Measurements from ENCODE around the gene TMX3. TPM values are rescaled to one million over a fixed set of nuclear protein-coding genes. Genes with fewer than 3 reads are reported as not detected.

TMX3 gene
- total and polyA plus RNA-seq, 2 donors (not counting 1 experiment from before 2014, with no cell fraction given) = 19.0 to 73.5 TPM

- Histone ChIP-seq H3K27ac (ENCODE audit: low read length in 2 of 2) (no peak overlapping the region), H3K9me3 (ENCODE audit: control extremely low read depth in 1 of 3, control insufficient read depth in 2 of 3, insufficient read depth in 1 of 3, low read length in 2 of 3) (no peaks in the 10 kb centered on the region), H3K9ac (ENCODE audit: low read length) (no peak overlapping the region), H4K20me1 (ENCODE audit: control insufficient read depth, insufficient read depth, low read length, poor library complexity, severe bottlenecking) (no peaks in the 10 kb centered on the region), H2AFZ (ENCODE audit: insufficient read depth, low read depth, low read length, poor library complexity, severe bottlenecking) (no peak overlapping the region), H3K4me3 (ENCODE audit: control extremely low read depth in 1 of 5, extremely low read depth in 1 of 5, insufficient read depth in 1 of 5, low read depth in 2 of 5, low read length in 4 of 5) (no peak overlapping the region), H3K4me2 (replicated peaks; ENCODE audit: low read depth, low read length, poor library complexity, severe bottlenecking) (no peak overlapping the region), H3K4me1 (ENCODE audit: control insufficient read depth in 2 of 2, insufficient read depth in 2 of 2, low read length in 2 of 2) (no peaks in the 10 kb centered on the region), H3K27me3 (replicated peaks in 1 of 4; ENCODE audit: control extremely low read depth in 1 of 4, control insufficient read depth in 3 of 4, insufficient read depth in 4 of 4, low read length in 3 of 4) (no peaks in the 10 kb centered on the region), H3K36me3 (replicated peaks in 1 of 2; ENCODE audit: control extremely low read depth in 1 of 2, control insufficient read depth in 1 of 2, extremely low read depth in 1 of 2, insufficient read depth in 2 of 2, low read length in 1 of 2) (no peaks in the 10 kb centered on the region), H3K79me2 (ENCODE audit: control insufficient read depth, insufficient read depth, low read length) (no peaks in the 10 kb centered on the region)
- ATAC-seq (ENCODE audit: low read depth) (no peak), DNase-seq (no peak)
- no peak overlapping the region for H3K27ac Mint-ChIP-seq
- H3K4me3 Mint-ChIP-seq = no peak overlapping the region
- no peak for TF ChIP-seq EZH2 (IDR thresholded peaks at IDR 0.05; ENCODE audit: borderline replicate concordance, insufficient read depth, low read depth, low read length, poor library complexity, severe bottlenecking)
- TF ChIP-seq CTCF (IDR thresholded peaks at IDR 0.05) = no peak
- ChIA-PET CTCF (no interaction called here), POLR2A (no interaction called here)
- H3K27me3 Mint-ChIP-seq = no peaks in the 10 kb centered on the region
- no peaks in the 10 kb centered on the region for H3K9me3 Mint-ChIP-seq (ENCODE audit: insufficient read depth)
- H3K4me1 Mint-ChIP-seq = no peaks in the 10 kb centered on the region
- intact Hi-C loops (cut with micrococcal nuclease) = no loop called here
Measured at GRCh38 chr18:68627812-68628211, 87.1 kb downstream of the TMX3 start.

Other genes starting within 250 kb of the TMX3 start
- gene CCDC102B, start 83.0 kb upstream of the TMX3 start, total RNA-seq = 2.8 and 3.9 TPM in 2 replicates
- gene CCDC102B, start 83.0 kb upstream of the TMX3 start, polyA plus RNA-seq = 3.2 and 4.0 TPM in 2 replicates

Data from B cell (primary cell).